ENCODE data around the gene NAA80. TPM values are rescaled to one million over a fixed set of nuclear protein-coding genes. Genes with fewer than 3 reads are reported as not detected.

The NAA80 gene
- polyA plus RNA-seq, 1 of the 3 experiments (the other 2 are of a cell fraction): 10.5 TPM

DNA sequence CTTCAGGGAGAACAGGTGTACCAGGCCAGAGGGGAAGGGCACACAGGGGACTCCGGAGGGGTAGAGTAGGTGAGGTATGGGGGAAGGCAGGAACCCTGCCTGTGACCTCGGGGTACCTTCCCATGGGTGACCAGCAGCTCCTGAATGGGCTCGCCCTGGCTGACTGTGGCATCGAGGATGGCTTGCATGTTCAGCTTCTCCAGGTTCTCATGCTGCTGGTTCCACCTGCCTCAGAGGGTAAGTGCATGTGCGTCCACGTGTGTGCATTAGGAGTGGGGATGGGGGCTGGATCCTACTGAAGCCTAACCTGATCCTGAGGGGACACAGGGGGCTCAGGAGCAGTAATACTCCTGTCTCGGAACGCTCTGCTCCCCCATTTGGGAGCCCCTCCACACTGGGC is 45.8 kb upstream of the NAA80 start:
- H3K9me2 ChIP-seq: no peaks in the 10 kb centered on the region
- H3K36me3 ChIP-seq (replicated peaks in 1 of 2; ENCODE audit: control insufficient read depth in 1 of 2, insufficient read depth in 2 of 2, low read length in 1 of 2): peaks cover 0 to 17% of the 10 kb centered on the region in 2 experiments
- peaks cover 3% of the 10 kb centered on the region for H3F3A ChIP-seq (replicated peaks; ENCODE audit: insufficient read depth)
- WGBS (ENCODE audit: low lambda C conversion rate): 100% methylated on average over 1 of the region's 8 CpGs
- no peak for TF ChIP-seq GATA2 (CRISPR knock-in tag; IDR thresholded peaks at IDR 0.05)
- no peak for TF ChIP-seq MXI1 (IDR thresholded peaks at IDR 0.05; ENCODE audit: low read depth, low read length)
- no peak for TF ChIP-seq YY1 (IDR thresholded peaks at IDR 0.05; ENCODE audit: low read depth)
- no peak for TF ChIP-seq TCF12 (IDR thresholded peaks at IDR 0.05)
- no peak for TF ChIP-seq FOXJ3 (CRISPR knock-in tag; IDR thresholded peaks at IDR 0.05)
- TF ChIP-seq, protein P1, sequence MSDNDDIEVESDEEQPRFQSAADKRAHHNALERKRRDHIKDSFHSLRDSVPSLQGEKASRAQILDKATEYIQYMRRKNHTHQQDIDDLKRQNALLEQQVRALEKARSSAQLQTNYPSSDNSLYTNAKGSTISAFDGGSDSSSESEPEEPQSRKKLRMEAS (IDR thresholded peaks at IDR 0.05; ENCODE audit: low read depth): no peak
- H4K20me1 ChIP-seq (ENCODE audit: insufficient read depth): no peaks in the 10 kb centered on the region
- H2AFZ ChIP-seq (ENCODE audit: low read depth): no peak overlapping the region
- H3K27ac ChIP-seq (ENCODE audit: low read depth in 2 of 2, low read length in 1 of 2): no peak overlapping the region
- H3K9ac ChIP-seq: no peak overlapping the region
- POLR2A ChIA-PET: no interaction called here
- H3K4me2 ChIP-seq: no peak overlapping the region
- H3K4me1 ChIP-seq (ENCODE audit: control insufficient read depth in 1 of 2, insufficient read depth in 2 of 2, low read depth in 1 of 2, low read length in 1 of 2): peaks cover 3 to 27% of the 10 kb centered on the region in 2 experiments; a peak in 1 of 4 replicates
- no peak for DNase-seq
- H3K4me3 ChIP-seq (ENCODE audit: low read depth in 2 of 2, low read length in 1 of 2): no peak overlapping the region
- CTCF ChIA-PET: interaction anchor here (0.7 to 4.7 kb wide), 8 partner anchors 11 to 205 kb away, joined by 3 to 29 read pairs (median 4); partner anchors contain the start of gene HYAL1
- H3K79me2 ChIP-seq (ENCODE audit: insufficient read depth): peaks cover 12% of the 10 kb centered on the region
- no peaks in the 10 kb centered on the region for H3K9me3 ChIP-seq
- no peaks in the 10 kb centered on the region for H3K27me3 ChIP-seq (ENCODE audit: insufficient read depth)

DNA sequence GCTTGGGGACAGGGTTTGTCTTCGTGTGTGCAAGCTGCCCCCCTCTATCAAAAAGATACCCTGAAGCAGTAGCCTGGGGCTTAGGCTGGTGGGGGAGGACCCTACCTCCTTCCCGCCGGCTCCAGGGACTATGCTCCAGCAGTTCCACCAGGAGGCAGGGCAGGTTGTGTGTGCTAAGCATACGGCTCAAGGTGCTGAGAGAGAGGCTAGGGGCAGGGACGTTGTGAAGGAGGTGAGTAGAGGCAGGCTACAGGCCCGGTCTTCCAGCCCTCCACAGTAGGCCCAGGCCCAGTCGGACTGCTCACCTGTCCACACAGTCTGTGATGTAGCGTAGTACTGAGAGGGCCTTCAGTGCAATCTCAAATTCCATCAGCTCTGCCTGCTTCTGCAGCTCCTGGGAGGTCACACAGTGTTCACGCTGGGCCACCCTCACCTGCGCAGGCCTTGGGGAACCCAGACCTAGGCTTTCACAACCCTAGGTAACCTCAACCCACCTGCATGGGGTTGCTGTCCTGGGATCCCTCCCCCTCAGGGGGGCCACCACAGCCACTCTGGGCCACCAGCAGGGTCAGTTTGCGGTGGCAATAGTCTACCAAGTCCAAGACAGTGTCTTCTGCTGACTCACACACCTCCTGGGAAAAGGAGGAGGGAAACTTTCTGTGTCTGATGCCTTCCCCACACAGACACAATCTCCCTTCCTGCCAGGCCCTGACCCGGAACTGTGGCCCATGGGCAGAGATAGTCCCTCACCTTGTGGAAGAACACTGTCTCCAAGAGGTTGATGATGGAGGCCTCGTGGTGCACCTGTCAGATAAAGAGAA is 43.8 kb upstream of the NAA80 start:
- H3K27me3 ChIP-seq (ENCODE audit: insufficient read depth): no peaks in the 10 kb centered on the region
- H3K27ac ChIP-seq (ENCODE audit: low read depth in 2 of 2, low read length in 1 of 2): no peak overlapping the region
- H3K36me3 ChIP-seq (replicated peaks in 1 of 2; ENCODE audit: control insufficient read depth in 1 of 2, insufficient read depth in 2 of 2, low read length in 1 of 2): peaks cover 0 to 7% of the 10 kb centered on the region in 2 experiments
- no peak overlapping the region for H3K4me3 ChIP-seq (ENCODE audit: low read depth in 2 of 2, low read length in 1 of 2)
- WGBS (ENCODE audit: low lambda C conversion rate): 92% methylated on average over 4 of the region's 13 CpGs
- H3K9ac ChIP-seq: no peak overlapping the region
- peaks cover 1 to 17% of the 10 kb centered on the region in 2 experiments; a peak in 2 of 4 replicates for H3K4me1 ChIP-seq (ENCODE audit: control insufficient read depth in 1 of 2, insufficient read depth in 2 of 2, low read depth in 1 of 2, low read length in 1 of 2)
- no peaks in the 10 kb centered on the region for H3K9me2 ChIP-seq
- no peak for DNase-seq
- H3K9me3 ChIP-seq: no peaks in the 10 kb centered on the region
- TF ChIP-seq, protein P2, sequence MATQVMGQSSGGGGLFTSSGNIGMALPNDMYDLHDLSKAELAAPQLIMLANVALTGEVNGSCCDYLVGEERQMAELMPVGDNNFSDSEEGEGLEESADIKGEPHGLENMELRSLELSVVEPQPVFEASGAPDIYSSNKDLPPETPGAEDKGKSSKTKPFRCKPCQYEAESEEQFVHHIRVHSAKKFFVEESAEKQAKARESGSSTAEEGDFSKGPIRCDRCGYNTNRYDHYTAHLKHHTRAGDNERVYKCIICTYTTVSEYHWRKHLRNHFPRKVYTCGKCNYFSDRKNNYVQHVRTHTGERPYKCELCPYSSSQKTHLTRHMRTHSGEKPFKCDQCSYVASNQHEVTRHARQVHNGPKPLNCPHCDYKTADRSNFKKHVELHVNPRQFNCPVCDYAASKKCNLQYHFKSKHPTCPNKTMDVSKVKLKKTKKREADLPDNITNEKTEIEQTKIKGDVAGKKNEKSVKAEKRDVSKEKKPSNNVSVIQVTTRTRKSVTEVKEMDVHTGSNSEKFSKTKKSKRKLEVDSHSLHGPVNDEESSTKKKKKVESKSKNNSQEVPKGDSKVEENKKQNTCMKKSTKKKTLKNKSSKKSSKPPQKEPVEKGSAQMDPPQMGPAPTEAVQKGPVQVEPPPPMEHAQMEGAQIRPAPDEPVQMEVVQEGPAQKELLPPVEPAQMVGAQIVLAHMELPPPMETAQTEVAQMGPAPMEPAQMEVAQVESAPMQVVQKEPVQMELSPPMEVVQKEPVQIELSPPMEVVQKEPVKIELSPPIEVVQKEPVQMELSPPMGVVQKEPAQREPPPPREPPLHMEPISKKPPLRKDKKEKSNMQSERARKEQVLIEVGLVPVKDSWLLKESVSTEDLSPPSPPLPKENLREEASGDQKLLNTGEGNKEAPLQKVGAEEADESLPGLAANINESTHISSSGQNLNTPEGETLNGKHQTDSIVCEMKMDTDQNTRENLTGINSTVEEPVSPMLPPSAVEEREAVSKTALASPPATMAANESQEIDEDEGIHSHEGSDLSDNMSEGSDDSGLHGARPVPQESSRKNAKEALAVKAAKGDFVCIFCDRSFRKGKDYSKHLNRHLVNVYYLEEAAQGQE (IDR thresholded peaks at IDR 0.05; ENCODE audit: low read depth, low read length): no peak
- no peak overlapping the region for H2AFZ ChIP-seq (ENCODE audit: low read depth)
- no peaks in the 10 kb centered on the region for H4K20me1 ChIP-seq (ENCODE audit: insufficient read depth)
- ChIA-PET CTCF (interaction anchor here (1.3 to 4.7 kb wide), 7 partner anchors 23 to 218 kb away, joined by 3 to 26 read pairs (median 6); no protein-coding TSS in a partner anchor), POLR2A (no interaction called here)
- peaks cover 5% of the 10 kb centered on the region; the same call in 1 of the 2 replicates for H3K79me2 ChIP-seq (ENCODE audit: insufficient read depth)
- H3K4me2 ChIP-seq: no peak overlapping the region
- H3F3A ChIP-seq (replicated peaks; ENCODE audit: insufficient read depth): peaks cover 3% of the 10 kb centered on the region

Measured in SK-N-SH (cell line).